Smooth muscle cell (in vitro differentiated cells): ENCODE results near the gene GGACT. TPM values are rescaled to one million over a fixed set of nuclear protein-coding genes. Genes with fewer than 3 reads are reported as not detected.

ENCODE experiments used
- DNase-seq: peaks from one replicate; lab custom pipeline; 2025; ENCODE audit not compliant: unreplicated experiment; lab: John Stamatoyannopoulos, UW
- H2AFZ ChIP-seq: fragments of 200-600 bp; sonication (generic); 2 replicates; pipeline ENCODE4 v1.6.0; 2016; ENCODE audit warnings: antibody characterized with exemption, low read depth, mild to moderate bottlenecking
- H3F3A ChIP-seq: fragments of 200-600 bp; sonication (generic); 2 replicates; pipeline ENCODE4 v1.6.0; 2017; ENCODE audit warnings: antibody characterized with exemption, low read depth
- H3K27ac ChIP-seq: fragments of 200-600 bp; sonication (generic); 2 replicates; pipeline ENCODE4 v1.5.1; 2016; ENCODE audit warnings: low read depth, mild to moderate bottlenecking
- H3K27me3 ChIP-seq: fragments of 200-600 bp; sonication (generic); 2 replicates; pipeline ENCODE4 v1.6.1; 2016; ENCODE audit warnings: low read depth, mild to moderate bottlenecking
- H3K36me3 ChIP-seq: fragments of 200-600 bp; sonication (generic); 2 replicates; pipeline ENCODE4 v1.5.1; 2016; ENCODE audit warnings: low read depth
- H3K4me1 ChIP-seq: fragments of 200-600 bp; sonication (generic); 2 replicates; pipeline ENCODE4 v1.5.1; 2016; ENCODE audit warnings: low read depth
- H3K4me2 ChIP-seq: fragments of 200-600 bp; sonication (generic); 2 replicates; pipeline ENCODE4 v1.6.0; 2016; ENCODE audit warnings: mild to moderate bottlenecking
- H3K4me3 ChIP-seq: fragments of 200-600 bp; sonication (generic); 2 replicates; pipeline ENCODE4 v1.5.1; 2016; ENCODE audit warnings: mild to moderate bottlenecking
- H3K79me2 ChIP-seq: fragments of 200-600 bp; sonication (generic); 2 replicates; pipeline ENCODE4 v1.6.0; 2016; ENCODE audit warnings: low read depth, mild to moderate bottlenecking
- H3K9ac ChIP-seq: fragments of 200-600 bp; sonication (generic); 2 replicates; pipeline ENCODE4 v1.6.0; 2016; ENCODE audit warnings: low read depth
- H3K9me3 ChIP-seq: fragments of 200-600 bp; sonication (generic); replicated peaks from 2 replicates; pipeline ENCODE4 v1.5.1; 2016; ENCODE audit warnings: low read depth
- H4K20me1 ChIP-seq: fragments of 200-600 bp; sonication (generic); 2 replicates; pipeline ENCODE4 v1.6.0; 2016; ENCODE audit warnings: low read depth
- WGBS: methylation state at CpG from one replicate; pipeline ENCODE4 v1.1.7; 2016; ENCODE audit warnings: low lambda C conversion rate; 5-methylcytosine and 5-hydroxymethylcytosine counted together
- polyA plus RNA-seq: library from polyadenylated mRNA; unstranded; fragments of >200 nt; fragmentation: Nextera tagmentation; extraction: Ambion mirVana; gene quantifications from 2 replicates; pipeline ENCODE4 v1.2.1, GENCODE V29; 2016
- total RNA-seq: library from RNA; depleted of rRNA; stranded (reverse); fragments of >200 nt; gene quantifications from 2 replicates; pipeline ENCODE4 v1.2.3, GENCODE V29; 2014
- TF ChIP-seq, protein P1 (sequence below): fragments of 200-600 bp; sonication (generic); IDR thresholded peaks from 2 replicates; pipeline ENCODE4 v1.5.1; 2017; ENCODE audit warnings: borderline replicate concordance, mild to moderate bottlenecking, antibody characterized with exemption; ENCODE audit not compliant: insufficient read depth, poor library complexity, severe bottlenecking

GGACT gene
- total and polyA plus RNA-seq, 2 experiments from 2014 or later = 2.5 to 7.1 TPM

DNA sequence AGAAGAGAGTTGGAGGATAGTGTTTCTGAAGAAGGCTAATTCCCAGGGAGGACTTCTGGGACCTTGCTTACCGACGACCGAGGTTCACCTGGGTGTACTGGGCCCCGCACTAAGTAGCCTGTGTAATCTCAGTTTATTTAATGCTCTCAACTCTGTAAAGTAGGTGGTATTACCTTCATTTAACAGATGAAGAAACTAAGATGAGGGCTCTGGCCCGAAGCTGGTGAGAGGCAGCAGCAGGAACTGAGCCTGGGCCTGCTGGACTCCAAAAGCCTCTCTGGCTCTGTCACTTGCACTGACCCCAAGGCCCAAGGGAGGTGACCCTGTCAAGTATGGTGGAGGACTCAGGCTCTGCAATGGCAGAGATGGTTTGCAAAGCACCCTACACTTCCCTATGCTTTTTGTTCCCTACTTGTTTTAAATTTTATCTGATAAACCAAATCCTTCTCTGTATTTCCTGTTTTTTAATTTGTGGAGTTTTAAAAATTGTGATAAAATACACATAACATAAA lies 50.6 kb downstream of the GGACT start:
- Histone ChIP-seq H4K20me1 (no peaks in the 10 kb centered on the region), H3K9ac (no peak overlapping the region), H3K9me3 (no peaks in the 10 kb centered on the region), H3K4me3 (no peak overlapping the region), H3K36me3 (no peaks in the 10 kb centered on the region), H3F3A (peaks cover 7% of the 10 kb centered on the region), H3K79me2 (no peaks in the 10 kb centered on the region), H3K4me2 (no peak overlapping the region), H2AFZ (no peak overlapping the region), H3K4me1 (peaks cover 11% of the 10 kb centered on the region), H3K27ac (no peak overlapping the region), H3K27me3 (no peaks in the 10 kb centered on the region)
- DNase-seq = no peak
- TF ChIP-seq, protein P1, sequence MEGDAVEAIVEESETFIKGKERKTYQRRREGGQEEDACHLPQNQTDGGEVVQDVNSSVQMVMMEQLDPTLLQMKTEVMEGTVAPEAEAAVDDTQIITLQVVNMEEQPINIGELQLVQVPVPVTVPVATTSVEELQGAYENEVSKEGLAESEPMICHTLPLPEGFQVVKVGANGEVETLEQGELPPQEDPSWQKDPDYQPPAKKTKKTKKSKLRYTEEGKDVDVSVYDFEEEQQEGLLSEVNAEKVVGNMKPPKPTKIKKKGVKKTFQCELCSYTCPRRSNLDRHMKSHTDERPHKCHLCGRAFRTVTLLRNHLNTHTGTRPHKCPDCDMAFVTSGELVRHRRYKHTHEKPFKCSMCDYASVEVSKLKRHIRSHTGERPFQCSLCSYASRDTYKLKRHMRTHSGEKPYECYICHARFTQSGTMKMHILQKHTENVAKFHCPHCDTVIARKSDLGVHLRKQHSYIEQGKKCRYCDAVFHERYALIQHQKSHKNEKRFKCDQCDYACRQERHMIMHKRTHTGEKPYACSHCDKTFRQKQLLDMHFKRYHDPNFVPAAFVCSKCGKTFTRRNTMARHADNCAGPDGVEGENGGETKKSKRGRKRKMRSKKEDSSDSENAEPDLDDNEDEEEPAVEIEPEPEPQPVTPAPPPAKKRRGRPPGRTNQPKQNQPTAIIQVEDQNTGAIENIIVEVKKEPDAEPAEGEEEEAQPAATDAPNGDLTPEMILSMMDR = no peak
- WGBS = 96% methylated on average over 5 of the region's 5 CpGs

DNA sequence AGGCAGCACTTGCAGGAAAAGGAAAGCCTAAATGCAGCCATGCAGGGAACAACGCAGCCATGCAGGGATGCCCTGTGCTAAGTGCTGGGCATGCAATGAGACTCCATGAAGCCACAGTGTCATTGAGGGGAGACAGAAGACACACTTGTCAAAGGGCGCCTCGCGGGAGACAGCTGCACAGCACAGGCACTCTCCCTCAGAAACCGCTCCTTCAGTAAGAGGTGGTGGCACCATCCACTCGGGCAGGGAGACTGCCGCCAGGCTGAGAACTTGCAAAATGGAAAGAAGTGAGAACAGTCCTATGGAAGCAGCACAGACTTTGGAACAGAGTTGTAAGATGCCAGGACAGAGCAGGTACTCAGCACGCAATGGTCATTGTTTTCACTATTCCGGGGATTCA lies 51.1 kb downstream of the GGACT start:
- no peaks in the 10 kb centered on the region for H3K9me3 ChIP-seq
- no peak for DNase-seq

DNA sequence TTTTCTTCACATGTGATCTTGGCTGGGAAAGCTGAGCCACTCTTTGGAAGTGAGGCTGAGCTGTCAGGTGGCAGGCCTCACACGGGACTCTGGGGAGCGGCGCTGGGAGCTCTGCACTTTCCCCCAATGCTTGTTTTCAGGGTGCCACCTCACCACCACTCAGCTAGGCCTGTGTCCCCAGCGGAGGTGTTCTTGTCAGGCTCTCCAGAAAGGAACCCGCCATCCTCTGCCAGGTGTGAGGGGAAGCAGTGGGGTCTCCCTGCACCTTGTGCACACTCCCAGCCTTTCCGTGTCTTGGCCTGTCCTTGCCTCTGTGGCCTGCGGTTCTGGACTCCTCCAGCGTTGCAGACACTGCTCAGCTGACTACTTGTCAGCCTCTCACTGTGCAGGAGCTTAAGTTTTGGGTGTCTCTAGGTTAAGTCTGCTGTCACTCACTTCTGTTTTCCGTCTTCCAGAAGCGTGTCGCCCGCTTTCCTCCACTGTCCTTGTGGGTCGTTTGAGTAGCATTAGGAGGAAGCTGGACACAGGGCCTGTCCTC lies 51.9 kb downstream of the GGACT start:
- H3K27ac ChIP-seq = no peak overlapping the region
- no peak overlapping the region for H2AFZ ChIP-seq
- no peaks in the 10 kb centered on the region for H3K36me3 ChIP-seq
- H3F3A ChIP-seq = peaks cover 7% of the 10 kb centered on the region
- no peak for DNase-seq
- no peaks in the 10 kb centered on the region for H3K79me2 ChIP-seq
- no peak overlapping the region for H3K9ac ChIP-seq
- H3K9me3 ChIP-seq = no peaks in the 10 kb centered on the region
- TF ChIP-seq, protein P1 = no peak
- WGBS = 88% methylated on average over 13 of the region's 13 CpGs
- H4K20me1 ChIP-seq = no peaks in the 10 kb centered on the region
- no peaks in the 10 kb centered on the region for H3K27me3 ChIP-seq
- no peak overlapping the region for H3K4me2 ChIP-seq
- H3K4me1 ChIP-seq = peaks cover 11% of the 10 kb centered on the region
- no peak overlapping the region for H3K4me3 ChIP-seq

More for the DNA sequence above, 51.1 kb downstream of the GGACT start:
- Histone ChIP-seq H3K27me3 (no peaks in the 10 kb centered on the region), H4K20me1 (no peaks in the 10 kb centered on the region), H3F3A (peaks cover 7% of the 10 kb centered on the region), H3K27ac (no peak overlapping the region), H3K4me1 (peaks cover 11% of the 10 kb centered on the region), H3K9ac (no peak overlapping the region), H3K79me2 (no peaks in the 10 kb centered on the region), H3K36me3 (no peaks in the 10 kb centered on the region), H3K4me2 (no peak overlapping the region), H2AFZ (no peak overlapping the region), H3K4me3 (no peak overlapping the region)
- 98% methylated on average over 9 of the region's 9 CpGs for WGBS
- TF ChIP-seq, protein P1 = no peak

DNA sequence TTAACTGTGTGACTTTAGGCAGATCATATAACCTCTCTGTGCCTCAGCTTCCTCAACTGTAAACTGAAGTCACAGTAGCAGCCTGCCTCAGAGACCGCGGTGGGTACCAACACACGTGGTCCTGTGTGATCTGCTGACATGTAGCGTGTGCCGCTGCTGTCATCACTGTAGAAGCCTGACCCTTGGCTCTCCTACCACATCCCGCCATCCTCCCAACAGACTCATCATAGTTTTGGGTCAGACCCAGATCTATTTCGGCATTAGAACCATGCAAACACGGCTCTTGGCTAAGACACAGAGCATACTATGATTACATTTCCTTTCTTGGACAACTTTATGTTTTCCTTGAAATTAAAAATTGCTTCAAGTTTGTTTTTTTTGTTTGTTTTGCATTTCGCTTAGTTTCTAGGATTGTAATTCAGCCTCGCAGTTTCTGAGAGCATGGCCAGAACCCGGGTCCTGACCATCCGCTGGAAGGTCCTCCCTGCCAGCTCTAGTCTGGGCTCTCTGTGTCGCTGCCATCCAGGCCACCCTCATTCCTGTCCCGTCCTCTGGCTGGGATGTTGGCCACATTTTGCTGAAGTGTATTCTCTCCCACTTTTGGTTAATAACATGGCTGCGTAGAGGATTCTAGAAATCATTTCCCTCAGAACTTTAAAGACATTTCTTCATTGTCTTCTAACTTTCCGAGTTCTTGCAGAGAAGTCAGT lies 53.0 kb downstream of the GGACT start:
- H3K36me3 ChIP-seq = no peaks in the 10 kb centered on the region
- no peak overlapping the region for H2AFZ ChIP-seq
- no peaks in the 10 kb centered on the region for H3K79me2 ChIP-seq
- H4K20me1 ChIP-seq = no peaks in the 10 kb centered on the region
- 98% methylated on average over 16 of the region's 16 CpGs for WGBS
- H3K9me3 ChIP-seq = no peaks in the 10 kb centered on the region
- H3F3A ChIP-seq = peaks cover under 1% of the 10 kb centered on the region
- H3K9ac ChIP-seq = no peak overlapping the region
- TF ChIP-seq, protein P1 = no peak
- no peaks in the 10 kb centered on the region for H3K27me3 ChIP-seq
- H3K4me1 ChIP-seq = peaks cover 5% of the 10 kb centered on the region
- H3K27ac ChIP-seq = no peak overlapping the region
- H3K4me2 ChIP-seq = no peak overlapping the region
- DNase-seq = no peak
- no peak overlapping the region for H3K4me3 ChIP-seq
